H1 (cell line): ENCODE data around the gene GSTO1. TPM values are rescaled to one million over a fixed set of nuclear protein-coding genes. Genes with fewer than 3 reads are reported as not detected.

Experiments
- ASH2L ChIP-seq: fragments of 200-600, 300-600 bp; sonication (generic); IDR thresholded peaks from one replicate; pipeline ENCODE4 v1.7.1; 2017; ENCODE audit warnings: low read length
- BACH1 ChIP-seq: IDR thresholded peaks from 2 replicates; pipeline ENCODE4 v1.6.1; 2012; ENCODE audit warnings: low read length, improper control_type of control experiment
- KDM1A ChIP-seq: fragments of 200-600, 300-600 bp; sonication (generic); IDR thresholded peaks from 2 replicates; pipeline ENCODE4 v1.7.1; 2016; ENCODE audit warnings: mild to moderate bottlenecking, low read length, borderline replicate concordance
- SIX5 ChIP-seq: IDR thresholded peaks from 2 replicates; pipeline ENCODE4 v1.6.1; 2011; ENCODE audit warnings: mild to moderate bottlenecking, low read depth, low read length
- SRF ChIP-seq: IDR thresholded peaks from 2 replicates; pipeline ENCODE4 v1.6.1; 2011; ENCODE audit warnings: mild to moderate bottlenecking, low read depth, low read length, moderate library complexity
- TCF12 ChIP-seq: IDR thresholded peaks from 2 replicates; pipeline ENCODE4 v1.6.1; 2011; ENCODE audit warnings: low read depth, mild to moderate bottlenecking, low read length
- USF2 ChIP-seq: IDR thresholded peaks from 2 replicates; pipeline ENCODE4 v1.6.1; 2011; ENCODE audit warnings: low read length, improper control_type of control experiment
- ZNF274 ChIP-seq: IDR thresholded peaks from 2 replicates; pipeline ENCODE4 v1.7.0; 2012; ENCODE audit warnings: low read length, borderline replicate concordance; ENCODE audit errors: extremely low read depth
- polyA plus RNA-seq, 7 experiments: library from polyadenylated mRNA; depleted of rRNA in 3 of 7; stranded (reverse) in 5 of 7; unstranded in 2 of 7; fragments of >200 nt in 5 of 7; fragments of 200-250 nt in 2 of 7; gene quantifications; 1 replicate in 5 of 7; 2 replicates in 1 of 7; 4 replicates in 1 of 7; pipeline versions ENCODE4 v1.2.1 to v1.2.3, GENCODE V29; 2011 to 2013; ENCODE audit warnings: missing spikeins in 2 of 7, mixed read lengths in 2 of 7
- total RNA-seq: library from RNA; stranded (reverse); fragmentation: NEBNext Ultra II Directional; extraction: Animal tissue kit (Norgen Biotek cat#: 25700); gene quantifications from 2 replicates; pipeline ENCODE4 v1.2.1, GENCODE V29; 2021
- TF ChIP-seq, protein P1 (sequence below): fragments of 300-600 bp; sonication (generic); IDR thresholded peaks from 2 replicates; pipeline ENCODE4 v1.7.1; 2012; ENCODE audit warnings: low read length, moderate library complexity, mild to moderate bottlenecking, inconsistent platforms; ENCODE audit not compliant: insufficient replicate concordance

The GSTO1 gene
- total and polyA plus RNA-seq, 2 of the 8 experiments (the other 6 are each of a cell fraction or from before 2014, with no cell fraction given), result 22.4 to 32.5 TPM

GRCh38 chr10:104223304-104223703 is 31.4 kb upstream of the GSTO1 start (continued):
- TF ChIP-seq, protein P1, sequence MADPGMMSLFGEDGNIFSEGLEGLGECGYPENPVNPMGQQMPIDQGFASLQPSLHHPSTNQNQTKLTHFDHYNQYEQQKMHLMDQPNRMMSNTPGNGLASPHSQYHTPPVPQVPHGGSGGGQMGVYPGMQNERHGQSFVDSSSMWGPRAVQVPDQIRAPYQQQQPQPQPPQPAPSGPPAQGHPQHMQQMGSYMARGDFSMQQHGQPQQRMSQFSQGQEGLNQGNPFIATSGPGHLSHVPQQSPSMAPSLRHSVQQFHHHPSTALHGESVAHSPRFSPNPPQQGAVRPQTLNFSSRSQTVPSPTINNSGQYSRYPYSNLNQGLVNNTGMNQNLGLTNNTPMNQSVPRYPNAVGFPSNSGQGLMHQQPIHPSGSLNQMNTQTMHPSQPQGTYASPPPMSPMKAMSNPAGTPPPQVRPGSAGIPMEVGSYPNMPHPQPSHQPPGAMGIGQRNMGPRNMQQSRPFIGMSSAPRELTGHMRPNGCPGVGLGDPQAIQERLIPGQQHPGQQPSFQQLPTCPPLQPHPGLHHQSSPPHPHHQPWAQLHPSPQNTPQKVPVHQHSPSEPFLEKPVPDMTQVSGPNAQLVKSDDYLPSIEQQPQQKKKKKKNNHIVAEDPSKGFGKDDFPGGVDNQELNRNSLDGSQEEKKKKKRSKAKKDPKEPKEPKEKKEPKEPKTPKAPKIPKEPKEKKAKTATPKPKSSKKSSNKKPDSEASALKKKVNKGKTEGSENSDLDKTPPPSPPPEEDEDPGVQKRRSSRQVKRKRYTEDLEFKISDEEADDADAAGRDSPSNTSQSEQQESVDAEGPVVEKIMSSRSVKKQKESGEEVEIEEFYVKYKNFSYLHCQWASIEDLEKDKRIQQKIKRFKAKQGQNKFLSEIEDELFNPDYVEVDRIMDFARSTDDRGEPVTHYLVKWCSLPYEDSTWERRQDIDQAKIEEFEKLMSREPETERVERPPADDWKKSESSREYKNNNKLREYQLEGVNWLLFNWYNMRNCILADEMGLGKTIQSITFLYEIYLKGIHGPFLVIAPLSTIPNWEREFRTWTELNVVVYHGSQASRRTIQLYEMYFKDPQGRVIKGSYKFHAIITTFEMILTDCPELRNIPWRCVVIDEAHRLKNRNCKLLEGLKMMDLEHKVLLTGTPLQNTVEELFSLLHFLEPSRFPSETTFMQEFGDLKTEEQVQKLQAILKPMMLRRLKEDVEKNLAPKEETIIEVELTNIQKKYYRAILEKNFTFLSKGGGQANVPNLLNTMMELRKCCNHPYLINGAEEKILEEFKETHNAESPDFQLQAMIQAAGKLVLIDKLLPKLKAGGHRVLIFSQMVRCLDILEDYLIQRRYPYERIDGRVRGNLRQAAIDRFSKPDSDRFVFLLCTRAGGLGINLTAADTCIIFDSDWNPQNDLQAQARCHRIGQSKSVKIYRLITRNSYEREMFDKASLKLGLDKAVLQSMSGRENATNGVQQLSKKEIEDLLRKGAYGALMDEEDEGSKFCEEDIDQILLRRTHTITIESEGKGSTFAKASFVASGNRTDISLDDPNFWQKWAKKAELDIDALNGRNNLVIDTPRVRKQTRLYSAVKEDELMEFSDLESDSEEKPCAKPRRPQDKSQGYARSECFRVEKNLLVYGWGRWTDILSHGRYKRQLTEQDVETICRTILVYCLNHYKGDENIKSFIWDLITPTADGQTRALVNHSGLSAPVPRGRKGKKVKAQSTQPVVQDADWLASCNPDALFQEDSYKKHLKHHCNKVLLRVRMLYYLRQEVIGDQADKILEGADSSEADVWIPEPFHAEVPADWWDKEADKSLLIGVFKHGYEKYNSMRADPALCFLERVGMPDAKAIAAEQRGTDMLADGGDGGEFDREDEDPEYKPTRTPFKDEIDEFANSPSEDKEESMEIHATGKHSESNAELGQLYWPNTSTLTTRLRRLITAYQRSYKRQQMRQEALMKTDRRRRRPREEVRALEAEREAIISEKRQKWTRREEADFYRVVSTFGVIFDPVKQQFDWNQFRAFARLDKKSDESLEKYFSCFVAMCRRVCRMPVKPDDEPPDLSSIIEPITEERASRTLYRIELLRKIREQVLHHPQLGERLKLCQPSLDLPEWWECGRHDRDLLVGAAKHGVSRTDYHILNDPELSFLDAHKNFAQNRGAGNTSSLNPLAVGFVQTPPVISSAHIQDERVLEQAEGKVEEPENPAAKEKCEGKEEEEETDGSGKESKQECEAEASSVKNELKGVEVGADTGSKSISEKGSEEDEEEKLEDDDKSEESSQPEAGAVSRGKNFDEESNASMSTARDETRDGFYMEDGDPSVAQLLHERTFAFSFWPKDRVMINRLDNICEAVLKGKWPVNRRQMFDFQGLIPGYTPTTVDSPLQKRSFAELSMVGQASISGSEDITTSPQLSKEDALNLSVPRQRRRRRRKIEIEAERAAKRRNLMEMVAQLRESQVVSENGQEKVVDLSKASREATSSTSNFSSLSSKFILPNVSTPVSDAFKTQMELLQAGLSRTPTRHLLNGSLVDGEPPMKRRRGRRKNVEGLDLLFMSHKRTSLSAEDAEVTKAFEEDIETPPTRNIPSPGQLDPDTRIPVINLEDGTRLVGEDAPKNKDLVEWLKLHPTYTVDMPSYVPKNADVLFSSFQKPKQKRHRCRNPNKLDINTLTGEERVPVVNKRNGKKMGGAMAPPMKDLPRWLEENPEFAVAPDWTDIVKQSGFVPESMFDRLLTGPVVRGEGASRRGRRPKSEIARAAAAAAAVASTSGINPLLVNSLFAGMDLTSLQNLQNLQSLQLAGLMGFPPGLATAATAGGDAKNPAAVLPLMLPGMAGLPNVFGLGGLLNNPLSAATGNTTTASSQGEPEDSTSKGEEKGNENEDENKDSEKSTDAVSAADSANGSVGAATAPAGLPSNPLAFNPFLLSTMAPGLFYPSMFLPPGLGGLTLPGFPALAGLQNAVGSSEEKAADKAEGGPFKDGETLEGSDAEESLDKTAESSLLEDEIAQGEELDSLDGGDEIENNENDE, result no peak
- TF ChIP-seq KDM1A, result no peak
- no peak for TF ChIP-seq ZNF274
- no peak for TF ChIP-seq ASH2L
- TF ChIP-seq BACH1, result no peak
- TF ChIP-seq TCF12, result no peak
- TF ChIP-seq USF2, result no peak
- TF ChIP-seq SRF, result no peak
- no peak for TF ChIP-seq SIX5
